Naive B cell (primary cell): Measurements from ENCODE around the gene HCAR3. TPM values are rescaled to one million over a fixed set of nuclear protein-coding genes. Genes with fewer than 3 reads are reported as not detected.
"Not testable (repeated sequence)": the region's sequence is repeated elsewhere in the genome, so short reads cannot be mapped to it uniquely, and the experiment has no call there.

ENCODE experiments used
- ATAC-seq, 2 donors: fragments of 150-1000 bp; cut with Tn5 transposase; 2 replicates each; pipeline ENCODE4 v1.10.0; 2021; ENCODE audit warnings: low read depth in 2 of 2, mild to moderate bottlenecking in 2 of 2, moderate library complexity in 2 of 2
- DNase-seq: peaks from one replicate; pipeline ENCODE4 v3.0.0; 2022
- H3K27ac Mint-ChIP-seq, 6 donors: one replicate each; pipeline ENCODE4 v1.8.0; 2020 to 2022; ENCODE audit warnings: mild to moderate bottlenecking in 6 of 6, mixed read lengths in 6 of 6, moderate library complexity in 5 of 6, inconsistent platforms in 2 of 6
- H3K27me3 Mint-ChIP-seq, 3 donors: one replicate each; pipeline ENCODE4 v1.8.0; 2021 to 2022; ENCODE audit warnings: mixed read lengths in 3 of 3, mild to moderate bottlenecking in 1 of 3
- H3K36me3 Mint-ChIP-seq, 2 donors: one replicate each; pipeline ENCODE4 v1.8.0; 2020 to 2022; ENCODE audit warnings: mixed read lengths in 2 of 2, inconsistent platforms in 1 of 2, mild to moderate bottlenecking in 1 of 2
- H3K4me1 Mint-ChIP-seq, 3 donors: one replicate each; pipeline ENCODE4 v1.8.0; 2020 to 2022; ENCODE audit warnings: mixed read lengths in 3 of 3, inconsistent platforms in 1 of 3, mild to moderate bottlenecking in 1 of 3, moderate library complexity in 1 of 3
- H3K4me3 Mint-ChIP-seq, 8 donors: one replicate each; pipeline ENCODE4 v1.8.0; 2020 to 2022; ENCODE audit warnings: mild to moderate bottlenecking in 8 of 8, mixed read lengths in 8 of 8, moderate library complexity in 8 of 8, inconsistent platforms in 2 of 8
- H3K9me3 Mint-ChIP-seq, 7 donors: one replicate each; pipeline ENCODE4 v1.8.0; 2020 to 2022; ENCODE audit warnings: mixed read lengths in 7 of 7, mild to moderate bottlenecking in 5 of 7, inconsistent platforms in 2 of 7, moderate library complexity in 1 of 7
- polyA plus RNA-seq, 6 donors: library from polyadenylated mRNA; unstranded; fragments of 300-500 nt; fragmentation: Illumina TruSeq; gene quantifications; one replicate each; pipeline ENCODE4 v1.2.3, GENCODE V29; 2021; ENCODE audit warnings: low read depth in 6 of 6

HCAR3 gene
- polyA plus RNA-seq, 6 donors from 2014 or later: 0.45 TPM; not detected in 5

DNA sequence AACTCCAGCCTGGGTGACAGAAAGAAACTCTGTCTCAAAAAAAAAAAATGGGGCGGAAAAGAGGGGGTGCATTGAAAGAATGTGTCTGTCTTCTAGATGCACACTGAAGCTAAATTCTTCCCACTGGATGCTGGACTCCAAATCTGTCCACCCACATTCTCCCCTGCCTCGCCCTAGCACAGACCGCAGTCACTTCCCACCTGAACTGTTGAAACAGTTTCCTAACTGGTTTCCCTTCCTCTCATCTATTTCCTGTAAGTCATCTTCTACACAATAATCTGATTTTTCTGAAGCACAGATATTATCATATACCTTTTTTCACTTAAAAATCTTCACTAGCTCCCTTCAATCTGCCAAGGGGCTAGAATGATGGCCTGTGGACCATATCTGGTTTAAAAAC, 15.6 kb upstream of the HCAR3 start:
- Mint-ChIP-seq H3K4me3 (peak overlapping the region in 4 of 8 donors; percentile 1 to 59 (median 29)), H3K4me1 (peaks cover 21 to 33% (median 22%) of the 10 kb centered on the region in 3 donors), H3K36me3 (no peaks in the 10 kb centered on the region), H3K9me3 (no peaks in the 10 kb centered on the region), H3K27ac (peak overlapping the region in 4 of 6 donors; percentile 68 to 96 (median 82)), H3K27me3 (no peaks in the 10 kb centered on the region)
- ATAC-seq (peak; percentile 50 to 75), DNase-seq (peak; percentile 9)

DNA sequence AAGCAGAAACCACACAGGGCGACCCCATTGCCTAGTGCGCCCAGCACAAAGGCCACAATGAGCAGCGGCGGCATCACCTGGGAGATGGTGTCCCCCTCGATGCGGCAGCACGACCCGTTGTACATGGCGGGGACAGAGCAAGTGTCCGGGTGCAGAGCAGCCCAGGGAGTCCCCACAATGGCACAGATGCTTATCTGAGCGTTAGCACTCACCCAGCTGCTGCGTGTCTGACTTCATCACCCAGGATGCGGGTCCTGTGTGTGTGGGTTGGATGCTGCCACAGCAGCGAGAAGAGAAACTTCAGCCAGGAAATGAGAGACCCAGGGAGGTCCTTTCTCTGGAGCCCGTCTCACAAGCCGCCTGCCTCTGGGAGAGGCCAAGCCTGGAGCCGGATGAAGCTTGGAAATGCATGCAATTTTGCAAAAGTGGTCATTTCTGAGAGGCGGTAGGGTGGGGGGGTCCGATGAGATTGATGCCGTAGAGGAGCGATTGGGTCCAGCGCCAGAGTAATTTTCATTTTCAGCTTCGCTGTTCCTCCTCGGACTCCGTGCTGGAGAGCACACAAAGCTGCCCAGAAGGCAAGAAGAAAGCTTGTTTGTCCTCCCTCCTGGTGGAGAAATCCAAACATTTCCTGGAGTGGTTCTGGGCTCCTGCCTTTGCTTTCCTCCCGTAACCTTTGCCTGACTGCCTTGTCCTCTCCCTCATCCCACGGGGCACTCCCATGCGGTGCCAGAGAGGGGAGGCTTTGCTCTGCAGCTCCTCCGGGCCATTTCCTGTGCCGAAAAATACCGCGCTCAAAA, 13.8 kb upstream of the HCAR3 start, which contains the start of gene HCAR1:
HCAR1 (minus strand) TSS at position 630 of the 800 bp plus-strand sequence; CDS start at position 125, 505 bp downstream.
- DNase-seq (no peak), ATAC-seq (no peak)
- no peaks in the 10 kb centered on the region for H3K36me3 Mint-ChIP-seq
- H3K9me3 Mint-ChIP-seq: no peaks in the 10 kb centered on the region
- peaks cover 28 to 45% (median 34%) of the 10 kb centered on the region in 3 donors for H3K4me1 Mint-ChIP-seq
- peak within 1 kb of the TSS in 2 of 8 donors; percentile 4 to 62 for H3K4me3 Mint-ChIP-seq
- no peaks in the 10 kb centered on the region for H3K27me3 Mint-ChIP-seq
- peak within 1 kb of the TSS in 2 of 6 donors; percentile 36 to 80 for H3K27ac Mint-ChIP-seq

DNA sequence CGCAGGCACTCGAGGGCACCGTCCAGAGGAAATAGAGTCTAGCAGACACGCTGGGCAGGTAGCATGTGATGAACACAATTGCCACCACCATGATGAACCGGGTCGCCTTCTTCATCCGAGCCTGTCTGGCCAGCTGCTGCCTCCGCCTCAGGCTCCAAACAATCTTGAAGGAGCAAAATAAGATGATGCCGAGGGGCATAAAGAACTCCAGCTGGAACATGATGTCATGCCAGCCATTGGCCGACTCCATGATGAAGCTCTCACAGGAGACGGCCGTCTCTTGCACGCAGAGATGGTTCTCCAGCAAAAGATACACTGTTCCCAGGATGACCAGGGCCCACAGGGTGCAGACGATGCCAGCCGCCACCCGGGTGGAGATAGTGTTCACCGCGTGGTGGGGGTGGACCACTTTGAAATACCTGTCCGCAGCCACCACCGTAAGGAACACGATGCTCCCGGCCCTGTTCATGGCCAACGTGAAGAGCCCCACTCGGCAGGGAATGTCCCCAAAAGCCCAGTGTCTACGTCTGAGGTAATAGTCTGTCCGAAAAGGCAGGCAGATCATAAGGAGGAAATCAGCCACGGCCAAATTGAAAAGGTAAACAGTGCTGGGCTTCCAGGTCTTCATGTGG, 13.1 kb upstream of the HCAR3 start:
- no peaks in the 10 kb centered on the region for H3K9me3 Mint-ChIP-seq
- peaks cover 28 to 53% (median 41%) of the 10 kb centered on the region in 3 donors for H3K4me1 Mint-ChIP-seq
- H3K27me3 Mint-ChIP-seq: no peaks in the 10 kb centered on the region
- DNase-seq (no peak), ATAC-seq (no peak)
- H3K36me3 Mint-ChIP-seq: no peaks in the 10 kb centered on the region
- peak overlapping the region in 1 of 8 donors; percentile 4 for H3K4me3 Mint-ChIP-seq
- no peak overlapping the region for H3K27ac Mint-ChIP-seq

DNA sequence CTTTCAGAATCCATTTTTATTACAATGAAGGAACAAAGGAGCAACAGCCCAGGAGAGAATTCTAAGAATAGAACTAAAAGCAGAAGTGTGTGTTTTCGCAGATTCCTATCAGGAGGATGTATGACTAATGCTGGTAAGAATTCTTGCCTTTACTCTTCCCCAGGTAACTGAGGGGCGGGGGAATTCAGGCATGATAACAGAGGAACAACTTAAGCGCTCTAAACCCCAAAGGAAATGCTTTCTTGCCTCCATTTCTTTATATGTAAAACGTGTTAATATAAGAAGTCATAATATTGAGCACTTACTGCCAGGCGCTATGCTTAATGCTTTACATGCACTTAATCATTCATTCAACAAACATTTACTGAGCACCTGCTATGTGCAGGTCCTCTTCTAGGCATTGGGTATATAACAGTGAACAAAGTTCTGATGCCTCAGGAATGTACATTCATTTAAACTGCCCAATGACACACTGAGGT, 9.5 kb upstream of the HCAR3 start:
- peak overlapping the region in 2 of 6 donors; percentile 7 to 29 for H3K27ac Mint-ChIP-seq

DNA sequence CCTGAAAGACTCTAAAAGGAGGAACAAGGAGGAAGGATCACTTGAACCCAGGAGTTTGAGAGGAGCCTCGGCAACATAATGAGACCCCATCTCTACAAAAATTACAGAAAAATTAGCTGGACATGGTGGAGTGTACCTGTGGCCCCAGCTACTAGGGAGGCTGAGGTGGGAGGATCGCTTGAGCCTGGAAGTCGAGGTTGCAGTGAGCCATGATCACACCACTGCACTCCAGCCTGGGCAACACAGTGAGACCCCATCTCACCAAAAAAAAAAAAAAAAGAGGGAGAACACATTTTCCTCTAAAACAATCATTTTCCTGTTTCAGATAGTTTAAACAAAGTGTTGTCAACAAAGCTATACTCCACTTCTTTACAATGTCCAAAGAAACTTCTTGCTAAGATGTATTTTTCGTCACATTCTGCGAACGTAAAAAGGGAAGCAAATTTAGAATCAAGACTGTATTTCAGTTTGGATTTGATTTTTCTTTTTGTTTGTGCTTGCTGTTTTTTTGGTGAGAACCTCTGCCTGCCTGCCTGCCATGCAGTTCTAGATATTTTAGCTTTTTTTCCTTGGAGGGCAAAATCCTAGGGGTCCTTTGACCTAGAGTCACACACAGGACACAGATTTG, 9.0 kb upstream of the HCAR3 start:
- Mint-ChIP-seq H3K36me3 (no peaks in the 10 kb centered on the region), H3K27me3 (no peaks in the 10 kb centered on the region), H3K4me1 (peaks cover 7 to 23% (median 20%) of the 10 kb centered on the region in 3 donors), H3K4me3 (no peak overlapping the region), H3K27ac (peak overlapping the region in 2 of 6 donors; percentile 7 to 29), H3K9me3 (no peaks in the 10 kb centered on the region)
- no peak for ATAC-seq
- no peak for DNase-seq

More for the DNA sequence above, 9.5 kb upstream of the HCAR3 start:
- no peak for DNase-seq
- Mint-ChIP-seq H3K27me3 (no peaks in the 10 kb centered on the region), H3K9me3 (no peaks in the 10 kb centered on the region), H3K4me1 (peaks cover 7 to 24% (median 20%) of the 10 kb centered on the region in 3 donors), H3K36me3 (no peaks in the 10 kb centered on the region), H3K4me3 (no peak overlapping the region)
- ATAC-seq: peak; percentile 43 to 64

DNA sequence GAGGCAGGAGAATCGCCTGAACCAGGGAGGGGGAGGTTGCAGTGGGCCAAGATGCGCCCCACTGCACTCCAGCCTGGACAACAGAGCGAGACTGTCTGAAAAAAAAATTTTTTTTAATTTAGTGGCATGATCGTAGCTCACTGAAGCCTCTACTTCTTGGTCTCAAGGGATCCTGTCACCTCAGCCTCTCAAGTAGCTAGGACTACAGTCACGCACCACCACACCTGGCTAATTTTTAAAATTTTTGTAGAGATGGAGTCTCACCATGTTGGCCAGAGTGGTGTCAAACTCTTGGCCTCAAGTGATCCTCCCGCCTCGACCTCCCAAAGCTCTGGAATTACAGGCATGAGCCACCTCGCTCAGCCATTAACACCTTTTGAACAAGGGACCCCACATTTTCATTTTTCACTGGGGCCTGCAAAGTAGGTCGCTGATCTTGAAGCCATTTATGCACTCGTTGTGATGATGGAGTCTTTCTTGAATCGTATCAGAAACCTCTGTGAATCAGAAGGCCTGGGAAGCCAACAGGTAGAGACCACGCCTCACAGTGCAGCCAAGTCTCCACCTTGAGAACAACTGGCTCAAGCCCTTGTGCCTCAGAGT, 8.1 kb upstream of the HCAR3 start:
- ATAC-seq: peak; percentile 74 to 86
- peaks cover 7 to 27% (median 20%) of the 10 kb centered on the region in 3 donors for H3K4me1 Mint-ChIP-seq
- no peaks in the 10 kb centered on the region for H3K9me3 Mint-ChIP-seq
- DNase-seq: no peak
- no peaks in the 10 kb centered on the region for H3K27me3 Mint-ChIP-seq
- no peak overlapping the region for H3K4me3 Mint-ChIP-seq
- H3K27ac Mint-ChIP-seq: peak overlapping the region in 1 of 6 donors; percentile 76
- H3K36me3 Mint-ChIP-seq: no peaks in the 10 kb centered on the region

DNA sequence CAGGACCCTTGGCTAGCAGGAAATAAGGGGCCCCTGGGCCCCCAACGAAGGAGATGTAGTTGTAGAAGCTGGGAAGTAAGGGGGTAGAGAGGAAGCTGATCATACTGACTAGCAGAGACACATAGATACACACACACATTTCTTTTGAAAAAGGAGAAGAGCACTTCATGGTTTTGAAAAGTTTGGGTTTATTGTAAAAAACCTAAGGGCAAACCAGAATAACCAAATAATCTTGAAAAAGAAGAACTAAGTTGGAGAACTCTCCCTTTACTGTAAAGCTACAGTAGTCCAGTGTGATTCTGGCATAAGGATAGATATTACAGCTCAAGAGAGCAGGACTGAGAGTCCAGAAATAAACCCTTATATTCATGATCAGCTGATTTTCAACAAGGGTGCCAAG, 5.8 kb upstream of the HCAR3 start:
- Mint-ChIP-seq H3K9me3 (no peaks in the 10 kb centered on the region), H3K4me3 (no peak overlapping the region), H3K4me1 (peaks cover 7 to 27% (median 20%) of the 10 kb centered on the region in 3 donors), H3K27me3 (no peaks in the 10 kb centered on the region), H3K36me3 (no peaks in the 10 kb centered on the region), H3K27ac (peak overlapping the region in 1 of 6 donors; percentile 20)
- no peak for ATAC-seq
- no peak for DNase-seq

DNA sequence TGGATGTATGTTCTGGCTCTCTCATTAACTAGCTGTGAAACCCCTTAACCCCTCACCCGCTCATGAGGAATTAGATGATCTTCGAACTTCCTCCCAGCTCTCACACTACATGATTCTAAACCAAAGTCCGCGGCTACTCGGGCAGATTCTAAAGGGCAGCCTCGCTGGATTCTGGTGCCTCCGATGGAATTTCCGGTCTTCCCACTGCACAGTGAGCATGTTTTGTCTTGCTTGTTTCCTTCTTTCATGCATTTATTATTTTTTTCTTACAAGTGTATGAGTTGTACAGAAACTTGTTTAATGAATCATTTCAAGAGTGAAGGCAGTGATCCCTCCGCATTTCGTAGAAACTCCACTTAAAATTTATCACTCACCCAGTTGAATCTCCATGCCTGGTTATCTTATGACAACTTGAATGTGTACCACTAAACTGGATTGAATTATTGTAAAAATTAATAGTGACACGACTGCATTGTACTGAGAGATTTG, 4.5 kb upstream of the HCAR3 start:
- Mint-ChIP-seq H3K4me3 (no peak overlapping the region), H3K27ac (no peak overlapping the region), H3K9me3 (no peaks in the 10 kb centered on the region), H3K36me3 (no peaks in the 10 kb centered on the region), H3K4me1 (peaks cover 4 to 21% (median 14%) of the 10 kb centered on the region in 3 donors), H3K27me3 (no peaks in the 10 kb centered on the region)
- no peak for DNase-seq
- ATAC-seq: no peak

DNA sequence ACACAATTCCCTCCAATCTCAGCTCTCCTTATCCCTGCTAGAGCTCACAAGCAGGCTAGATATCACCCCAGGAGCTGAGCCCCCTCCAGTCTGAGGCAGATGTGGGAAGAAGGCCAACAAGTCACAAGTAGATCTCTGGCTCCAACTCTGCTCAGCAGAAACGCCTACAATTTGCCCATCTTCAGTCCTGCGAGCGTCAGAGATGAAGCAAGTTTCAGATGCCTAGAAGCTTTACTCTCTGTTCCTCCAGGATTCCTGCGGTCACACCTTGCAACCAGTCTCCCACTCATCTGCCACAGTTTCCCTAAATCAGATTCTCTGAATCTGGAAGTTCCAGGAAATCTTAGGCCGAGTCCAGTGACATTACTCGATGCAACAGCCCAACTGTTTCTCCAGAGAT, 1.4 kb downstream of the HCAR3 start:
- H3K4me1 Mint-ChIP-seq, DNase-seq, H3K4me3 Mint-ChIP-seq, H3K27ac Mint-ChIP-seq, ATAC-seq, H3K27me3 Mint-ChIP-seq, H3K36me3 Mint-ChIP-seq, H3K9me3 Mint-ChIP-seq: not testable (repeated sequence)

DNA sequence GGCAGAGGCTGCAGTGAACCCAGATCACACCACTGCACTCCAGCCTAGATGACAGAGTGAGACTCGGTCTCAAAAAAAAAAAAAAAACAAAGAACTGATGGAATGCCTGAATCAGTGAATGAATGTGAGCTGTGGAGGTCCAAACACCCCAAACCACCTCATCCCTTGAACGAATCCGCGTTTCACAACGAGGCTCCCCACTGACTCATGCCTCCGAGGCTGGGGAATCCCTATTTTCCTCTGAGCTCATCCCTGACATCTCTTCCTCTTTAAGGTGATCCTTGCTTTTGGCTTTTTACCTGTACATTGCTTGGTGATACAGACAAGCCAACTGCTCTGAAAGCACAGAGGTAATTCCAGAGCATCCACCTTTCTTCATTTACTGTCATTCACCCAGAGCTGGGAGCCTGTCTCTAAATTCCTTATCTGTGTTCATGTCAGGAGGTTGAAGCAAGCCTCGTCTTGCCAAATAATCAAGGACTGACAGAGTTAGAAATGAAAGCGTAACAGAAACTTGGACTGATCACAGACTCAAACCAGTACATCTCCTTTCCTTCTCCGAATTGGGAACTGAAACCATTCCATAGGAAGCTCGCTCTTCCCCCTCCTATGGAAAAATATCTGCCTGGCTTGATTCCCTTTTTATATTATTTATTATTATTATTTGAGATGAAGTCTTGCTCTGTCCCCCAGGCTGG, 3.0 kb downstream of the HCAR3 start:
- not testable (repeated sequence) for DNase-seq, H3K27ac Mint-ChIP-seq, H3K4me3 Mint-ChIP-seq, ATAC-seq, H3K36me3 Mint-ChIP-seq, H3K9me3 Mint-ChIP-seq, H3K4me1 Mint-ChIP-seq, H3K27me3 Mint-ChIP-seq

DNA sequence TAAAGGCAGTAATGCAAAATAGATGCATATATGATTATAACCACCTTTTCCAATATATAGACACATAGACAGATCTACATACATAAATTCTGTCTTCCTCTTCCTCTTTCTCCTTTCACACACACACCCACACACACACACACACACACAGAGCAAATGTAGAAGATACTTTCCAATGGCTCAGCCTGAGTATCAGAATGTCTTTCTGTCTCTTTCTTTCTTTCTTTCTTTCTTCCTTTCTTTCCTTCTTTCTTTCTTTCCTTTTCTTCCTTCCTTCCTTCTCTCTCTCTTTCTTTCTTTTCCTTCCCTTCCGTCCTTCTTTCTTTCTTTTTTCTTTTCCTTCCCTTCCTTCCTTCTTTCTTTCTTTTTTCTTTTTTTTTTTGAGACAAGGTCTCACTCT, 5.3 kb downstream of the HCAR3 start:
- not testable (repeated sequence) for H3K4me1 Mint-ChIP-seq, H3K4me3 Mint-ChIP-seq, H3K36me3 Mint-ChIP-seq, H3K9me3 Mint-ChIP-seq, H3K27me3 Mint-ChIP-seq
- H3K27ac Mint-ChIP-seq: peak overlapping the region in 1 of 6 donors; percentile 24
- peak; percentile 29 for DNase-seq
- peak; percentile 56 to 65 for ATAC-seq

DNA sequence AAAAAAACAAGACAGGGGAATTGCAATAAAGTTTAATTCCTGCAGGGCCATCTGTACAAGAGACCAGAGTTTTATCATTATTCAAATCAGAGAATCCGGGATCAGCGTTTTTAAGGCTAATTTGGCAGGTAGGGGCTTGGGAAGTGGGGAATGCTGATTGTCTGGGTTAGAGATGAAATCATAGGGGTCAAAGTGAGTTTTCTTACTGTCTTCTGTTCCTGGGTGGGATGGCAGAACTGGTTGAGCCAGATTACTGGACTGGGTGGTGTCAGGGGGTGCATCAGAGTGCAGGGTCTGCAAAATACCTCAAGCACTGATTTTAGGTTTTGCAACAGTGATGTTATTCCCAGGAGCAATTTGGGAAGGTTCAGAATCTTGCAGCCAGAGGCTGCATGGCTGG, 6.3 kb downstream of the HCAR3 start:
- H3K27ac Mint-ChIP-seq, H3K4me3 Mint-ChIP-seq, H3K27me3 Mint-ChIP-seq, ATAC-seq, H3K36me3 Mint-ChIP-seq, H3K9me3 Mint-ChIP-seq, DNase-seq, H3K4me1 Mint-ChIP-seq: not testable (repeated sequence)

DNA sequence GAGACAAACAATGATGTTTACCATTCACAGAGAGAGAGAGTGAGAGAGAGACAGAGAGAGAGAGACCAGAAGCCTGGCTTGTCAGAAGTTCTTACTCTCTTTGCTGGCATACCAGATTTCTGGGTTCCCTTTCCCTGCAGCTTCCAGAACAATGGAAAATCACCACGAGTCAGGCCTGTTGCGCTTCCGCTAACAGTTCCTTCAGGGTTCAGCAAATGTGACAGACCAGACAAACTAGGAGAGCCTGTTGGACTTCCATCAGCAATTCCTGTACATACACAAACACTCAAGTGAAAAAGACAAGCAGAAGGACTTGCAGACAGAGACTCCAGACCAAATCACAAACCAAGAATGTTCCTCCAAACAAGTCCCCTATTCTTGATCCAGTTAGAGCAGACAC, 7.3 kb downstream of the HCAR3 start:
- H3K27me3 Mint-ChIP-seq, H3K36me3 Mint-ChIP-seq, H3K27ac Mint-ChIP-seq, H3K4me3 Mint-ChIP-seq, H3K4me1 Mint-ChIP-seq, H3K9me3 Mint-ChIP-seq, ATAC-seq, DNase-seq: not testable (repeated sequence)
